ENCODE measurements around the gene MCUR1. TPM values are rescaled to one million over a fixed set of nuclear protein-coding genes. Genes with fewer than 3 reads are reported as not detected.
"Not testable (repeated sequence)": the region's sequence is repeated elsewhere in the genome, so short reads cannot be mapped to it uniquely, and the experiment has no call there.

MCUR1 gene
- total RNA-seq, 1 donor from 2014 or later: 16.3 TPM

DNA sequence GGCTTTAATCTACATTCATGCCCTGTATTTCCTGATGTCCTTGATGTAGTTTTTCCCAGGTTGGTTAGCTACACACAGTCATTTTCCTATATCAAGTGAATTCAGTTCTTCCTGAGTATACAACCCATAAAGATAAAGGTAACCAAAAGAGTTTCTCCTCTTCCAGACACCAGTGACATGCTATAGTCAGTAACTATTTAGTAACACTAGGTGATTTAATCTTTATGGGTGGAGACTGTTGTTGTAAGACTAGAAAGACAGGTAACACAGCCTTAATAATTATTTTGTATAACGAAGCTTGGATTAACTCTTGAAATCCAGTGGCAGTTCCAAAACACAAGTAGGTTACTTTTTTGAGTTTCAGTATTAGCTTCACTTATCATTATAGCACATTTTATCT lies 17.6 kb downstream of the MCUR1 start:
- no peak for DNase-seq (ENCODE audit: low read depth)
- H3K4me3 ChIP-seq (ENCODE audit: low read depth, low read length): no peak overlapping the region
- TF ChIP-seq CTCF (conservative IDR thresholded peaks at IDR 0.05; ENCODE audit: low read depth, low read length): no peak

DNA sequence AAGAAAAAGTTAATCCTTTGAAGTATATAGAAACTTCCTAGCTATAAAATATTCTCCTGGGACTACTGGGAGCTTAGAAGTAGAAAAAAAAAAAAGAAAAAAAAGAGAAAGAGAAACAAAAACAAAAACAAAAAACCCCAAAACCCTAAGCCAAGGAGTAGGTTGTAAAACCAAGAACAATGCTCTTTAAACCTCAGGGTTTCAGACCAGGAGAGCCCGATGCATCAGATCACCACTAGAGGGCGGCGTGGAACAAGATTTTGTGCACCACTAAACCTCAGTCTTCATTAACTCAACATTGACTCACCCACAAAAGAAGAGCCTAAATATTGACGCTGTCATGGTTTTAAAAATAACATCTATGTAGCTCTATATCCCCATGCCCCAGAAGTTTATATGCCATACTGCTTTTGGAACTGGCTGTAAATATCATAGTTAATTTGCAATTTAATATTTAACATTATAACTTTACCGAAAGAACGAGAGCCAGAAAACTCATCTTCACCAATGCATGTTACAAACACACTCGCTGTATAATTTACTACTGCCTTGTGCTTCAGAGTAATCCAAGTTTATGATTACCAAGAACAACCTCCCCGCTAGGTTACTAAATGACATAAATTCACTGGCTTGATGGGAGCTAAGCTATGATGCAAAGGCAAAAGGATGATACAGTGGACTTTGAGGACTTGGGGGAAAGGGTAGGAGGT lies 19.2 kb downstream of the MCUR1 start:
- DNase-seq (ENCODE audit: low read depth): peak; percentile 82
- TF ChIP-seq CTCF (conservative IDR thresholded peaks at IDR 0.05; ENCODE audit: low read depth, low read length): peak; percentile 98
- H3K4me3 ChIP-seq (ENCODE audit: low read depth, low read length): peak overlapping the region; percentile 9

GRCh38 chr6:13794184-13794583 lies 20.2 kb downstream of the MCUR1 start:
- H3K4me3 ChIP-seq (ENCODE audit: low read depth, low read length): no peak overlapping the region
- no peak for TF ChIP-seq CTCF (conservative IDR thresholded peaks at IDR 0.05; ENCODE audit: low read depth, low read length)
- no peak for DNase-seq (ENCODE audit: low read depth)

DNA sequence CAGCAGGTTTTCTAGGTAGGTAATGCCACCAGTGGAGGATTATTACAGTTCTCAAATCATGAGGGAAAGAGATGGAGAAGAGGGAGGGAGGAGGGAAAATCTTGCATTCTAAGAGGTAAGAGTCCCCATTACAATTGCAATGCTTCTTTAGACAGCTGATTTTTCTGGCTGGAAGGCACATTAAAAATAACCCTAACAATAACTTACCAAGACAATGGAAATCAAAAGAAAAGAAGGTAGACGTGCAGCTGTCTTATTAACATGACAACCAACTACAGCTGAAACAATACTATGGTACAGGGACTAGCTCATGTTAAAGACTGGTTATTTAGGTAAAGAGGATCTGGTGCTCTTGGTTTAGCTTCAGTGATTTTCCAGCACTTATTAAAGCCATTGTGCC lies 24.6 kb downstream of the MCUR1 start:
- H3K4me3 ChIP-seq (ENCODE audit: low read depth, low read length): no peak overlapping the region
- no peak for TF ChIP-seq CTCF (conservative IDR thresholded peaks at IDR 0.05; ENCODE audit: low read depth, low read length)
- no peak for DNase-seq (ENCODE audit: low read depth)

- TF ChIP-seq CTCF (conservative IDR thresholded peaks at IDR 0.05; ENCODE audit: low read depth, low read length): no peak
- no peak for DNase-seq (ENCODE audit: low read depth)
- no peak overlapping the region for H3K4me3 ChIP-seq (ENCODE audit: low read depth, low read length)
Measured at GRCh38 chr6:13788820-13789219, 25.5 kb downstream of the MCUR1 start.

DNA sequence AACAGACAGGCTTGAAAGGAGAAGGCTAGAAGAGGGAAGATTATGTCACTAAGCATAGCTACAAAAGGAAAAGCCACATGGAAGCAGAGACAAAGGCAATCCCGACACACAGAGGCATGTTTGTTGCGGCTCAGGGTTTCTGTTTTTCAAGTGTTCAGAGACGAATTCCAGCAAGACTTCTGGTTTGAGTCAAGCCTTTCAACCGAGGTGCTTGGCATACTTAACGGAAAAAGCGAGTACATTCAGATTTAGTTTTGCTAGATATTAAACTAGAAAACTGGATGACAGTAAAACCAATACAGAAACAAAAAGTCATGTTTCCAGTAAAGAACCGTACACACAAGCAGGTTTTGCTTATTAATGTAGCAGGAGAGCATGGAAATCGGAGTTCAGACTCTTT lies 27.2 kb downstream of the MCUR1 start:
- no peak for TF ChIP-seq CTCF (conservative IDR thresholded peaks at IDR 0.05; ENCODE audit: low read depth, low read length)
- H3K4me3 ChIP-seq (ENCODE audit: low read depth, low read length): no peak overlapping the region
- no peak for DNase-seq (ENCODE audit: low read depth)

GRCh38 chr6:13780162-13780561 lies 34.2 kb downstream of the MCUR1 start:
- not testable (repeated sequence) for H3K4me3 ChIP-seq (ENCODE audit: low read depth, low read length); DNase-seq (ENCODE audit: low read depth)

Data from epithelial cell of proximal tubule (primary cell).